22Rv1 (cell line): ENCODE data around the gene NIPA2.

Experiments
- H3K27ac ChIP-seq: fragments of 450-650 bp; 2 replicates; pipeline ENCODE4 v1.5.1; 2017
- ZFX ChIP-seq: fragments of 450-650 bp; IDR thresholded peaks from 2 replicates; pipeline ENCODE4 v1.6.1; 2017; ENCODE audit warnings: antibody characterized with exemption, borderline replicate concordance
- TF ChIP-seq, protein P1 (sequence below): fragments of 450-650 bp; IDR thresholded peaks from 2 replicates; pipeline ENCODE4 v1.5.1; 2017; ENCODE audit warnings: mild to moderate bottlenecking

Gene NIPA2

DNA sequence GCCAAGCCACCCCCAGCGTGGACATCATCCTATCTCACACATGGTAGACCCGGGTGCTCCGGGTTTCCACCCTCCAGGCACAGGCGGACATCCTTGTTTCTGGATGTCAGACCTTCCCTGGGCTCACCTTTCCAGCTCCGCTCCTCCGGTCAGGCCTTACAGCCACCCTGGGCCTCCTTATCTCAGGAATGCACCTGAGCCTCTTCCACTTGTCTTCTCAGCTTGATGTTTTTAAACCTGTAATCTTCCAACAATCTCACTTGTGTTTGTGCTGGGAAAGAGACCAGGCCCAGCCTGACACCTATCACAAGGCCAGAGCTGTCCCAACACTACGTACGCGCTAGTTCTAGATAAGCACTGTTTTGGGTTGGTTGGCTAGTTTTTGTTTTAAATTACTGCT is 53.9 kb downstream of the NIPA2 start:
- TF ChIP-seq, protein P1, sequence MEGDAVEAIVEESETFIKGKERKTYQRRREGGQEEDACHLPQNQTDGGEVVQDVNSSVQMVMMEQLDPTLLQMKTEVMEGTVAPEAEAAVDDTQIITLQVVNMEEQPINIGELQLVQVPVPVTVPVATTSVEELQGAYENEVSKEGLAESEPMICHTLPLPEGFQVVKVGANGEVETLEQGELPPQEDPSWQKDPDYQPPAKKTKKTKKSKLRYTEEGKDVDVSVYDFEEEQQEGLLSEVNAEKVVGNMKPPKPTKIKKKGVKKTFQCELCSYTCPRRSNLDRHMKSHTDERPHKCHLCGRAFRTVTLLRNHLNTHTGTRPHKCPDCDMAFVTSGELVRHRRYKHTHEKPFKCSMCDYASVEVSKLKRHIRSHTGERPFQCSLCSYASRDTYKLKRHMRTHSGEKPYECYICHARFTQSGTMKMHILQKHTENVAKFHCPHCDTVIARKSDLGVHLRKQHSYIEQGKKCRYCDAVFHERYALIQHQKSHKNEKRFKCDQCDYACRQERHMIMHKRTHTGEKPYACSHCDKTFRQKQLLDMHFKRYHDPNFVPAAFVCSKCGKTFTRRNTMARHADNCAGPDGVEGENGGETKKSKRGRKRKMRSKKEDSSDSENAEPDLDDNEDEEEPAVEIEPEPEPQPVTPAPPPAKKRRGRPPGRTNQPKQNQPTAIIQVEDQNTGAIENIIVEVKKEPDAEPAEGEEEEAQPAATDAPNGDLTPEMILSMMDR = no peak
- no peak for TF ChIP-seq ZFX
- no peak overlapping the region for H3K27ac ChIP-seq

DNA sequence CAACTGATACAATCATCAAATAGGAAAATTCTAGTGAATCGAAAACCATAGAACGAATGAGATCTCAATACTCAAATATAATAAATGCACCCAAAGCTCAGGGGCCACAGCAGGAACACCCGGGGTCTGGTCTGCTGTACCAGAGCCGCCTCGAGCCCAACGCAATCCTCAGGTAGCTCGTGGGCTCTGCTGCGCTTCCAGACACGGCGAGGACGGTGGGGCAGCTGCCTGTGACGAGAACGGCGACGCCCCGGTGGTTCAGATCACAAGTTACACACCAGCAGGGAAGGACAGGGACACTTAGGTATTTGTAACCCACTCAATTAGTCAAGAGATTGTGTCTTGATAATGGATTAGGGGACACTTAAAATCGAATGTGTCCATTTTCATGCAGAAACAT is 54.6 kb downstream of the NIPA2 start:
- TF ChIP-seq, protein P1 = no peak
- TF ChIP-seq ZFX = no peak
- H3K27ac ChIP-seq = no peak overlapping the region

DNA sequence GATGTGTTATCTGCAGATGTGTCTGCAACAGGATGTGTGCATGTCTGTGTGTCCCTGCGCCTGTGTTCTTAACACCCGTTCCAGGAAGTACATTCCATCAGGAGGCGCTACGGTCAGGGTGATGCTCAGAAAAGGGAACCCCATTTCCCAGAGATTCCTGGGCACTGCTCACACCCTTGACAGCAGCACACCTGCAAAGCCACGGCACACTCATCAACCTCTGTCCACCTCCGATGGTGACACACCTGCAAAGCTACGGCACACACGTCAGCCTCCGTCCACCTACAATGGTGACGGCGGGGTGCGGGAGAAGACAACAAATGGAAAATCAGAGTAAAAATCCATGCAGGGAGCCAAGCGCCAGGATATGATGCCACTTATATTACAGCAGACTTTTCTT is 55.4 kb downstream of the NIPA2 start:
- TF ChIP-seq, protein P1 = no peak
- TF ChIP-seq ZFX = no peak
- H3K27ac ChIP-seq = no peak overlapping the region

DNA sequence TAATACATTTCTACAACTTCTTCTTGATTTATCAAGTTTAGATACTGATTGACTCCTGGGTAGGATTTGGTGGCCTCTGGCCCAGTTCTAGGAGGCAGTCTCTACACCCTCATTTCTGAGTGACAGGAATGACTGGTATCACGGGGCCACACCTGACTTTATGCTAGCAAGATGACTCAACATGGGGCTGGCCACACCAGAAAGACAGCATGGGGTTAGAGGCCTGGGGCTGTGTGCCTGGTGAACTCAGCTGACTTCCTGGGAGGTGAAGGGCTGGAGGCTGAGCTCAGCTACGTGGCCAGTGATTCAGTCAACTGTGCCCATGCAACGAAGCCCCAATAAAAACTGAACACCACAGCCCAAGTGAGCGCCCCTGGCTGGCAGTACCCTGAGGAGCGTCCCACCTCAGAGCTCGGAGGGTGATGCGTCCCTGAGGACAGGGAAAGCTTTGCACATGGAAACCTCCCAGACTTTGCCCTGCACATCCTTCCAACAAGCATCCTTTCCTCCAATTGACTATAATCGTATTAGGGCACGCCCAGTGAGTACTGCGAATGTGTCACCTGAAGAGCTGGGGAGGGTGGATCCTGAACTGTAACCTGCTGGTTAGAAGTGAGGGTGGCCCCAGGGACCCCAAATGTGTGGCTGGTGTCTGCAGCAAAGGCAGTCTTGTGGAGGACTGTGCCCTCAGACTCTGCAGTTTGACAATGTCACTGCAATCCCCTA is 57.2 kb downstream of the NIPA2 start:
- peak overlapping the region; percentile 33; the same call in 1 of the 2 replicates for H3K27ac ChIP-seq
- TF ChIP-seq ZFX = no peak
- TF ChIP-seq, protein P1 = no peak

DNA sequence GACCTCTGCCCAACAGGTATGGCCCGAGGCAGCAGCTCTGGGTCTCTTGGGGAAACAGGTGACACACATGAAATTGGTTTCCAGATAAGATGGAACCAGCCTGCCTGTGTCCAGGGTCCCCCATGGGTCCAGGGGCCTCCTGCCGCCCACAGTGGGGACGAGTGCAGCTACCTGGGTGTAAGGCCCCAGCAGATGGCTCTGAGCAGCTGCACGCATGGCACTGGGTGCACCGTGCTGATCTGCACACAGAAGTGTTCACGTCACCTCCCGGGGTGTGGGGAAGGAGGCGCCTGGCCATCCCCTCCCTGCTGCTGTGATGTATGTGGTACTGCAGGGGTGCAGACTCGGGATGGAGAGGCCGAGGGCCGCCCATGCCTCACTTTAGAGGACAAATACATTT is 63.6 kb downstream of the NIPA2 start:
- H3K27ac ChIP-seq = no peak overlapping the region
- no peak for TF ChIP-seq ZFX
- TF ChIP-seq, protein P1 = no peak

DNA sequence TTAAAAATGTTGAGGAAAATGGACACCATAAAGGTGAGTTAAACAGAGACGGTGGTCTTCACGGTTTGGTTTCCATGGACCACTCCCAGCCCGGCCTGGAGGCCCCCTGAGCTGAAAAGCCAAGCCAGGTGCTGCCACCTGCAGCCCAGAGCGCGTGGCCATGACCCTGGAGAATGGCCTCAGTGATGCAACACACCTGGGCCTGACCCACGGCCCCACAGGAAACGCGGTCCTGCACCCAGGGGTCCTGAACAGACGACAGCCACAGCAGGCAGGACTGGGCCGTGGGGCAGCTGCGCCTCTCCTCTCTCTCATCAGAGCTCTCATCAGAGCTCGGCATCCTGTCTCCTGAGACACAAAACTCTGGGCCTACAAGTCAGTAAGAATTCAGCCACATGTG is 64.1 kb downstream of the NIPA2 start:
- no peak for TF ChIP-seq ZFX
- H3K27ac ChIP-seq = no peak overlapping the region

DNA sequence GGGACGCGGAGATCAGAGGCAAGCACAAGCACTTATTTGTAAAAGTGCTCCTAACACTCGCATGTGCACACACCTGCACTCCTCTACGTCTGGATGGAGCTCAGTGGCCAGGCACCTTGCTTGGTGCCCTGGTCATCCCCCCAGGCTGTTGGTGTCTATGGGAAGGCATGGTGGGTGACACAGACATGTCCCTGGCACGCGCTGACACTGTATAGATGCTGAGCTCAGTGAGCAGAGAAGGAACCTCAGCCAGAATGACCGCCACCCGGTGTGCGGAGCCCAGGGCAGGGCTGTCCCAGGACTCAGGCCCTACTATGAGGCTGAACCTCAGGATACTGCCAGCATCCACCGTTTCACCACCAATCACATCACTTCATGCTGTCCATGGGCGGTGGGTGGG is 64.5 kb downstream of the NIPA2 start:
- no peak overlapping the region for H3K27ac ChIP-seq
- TF ChIP-seq, protein P1 = no peak

DNA sequence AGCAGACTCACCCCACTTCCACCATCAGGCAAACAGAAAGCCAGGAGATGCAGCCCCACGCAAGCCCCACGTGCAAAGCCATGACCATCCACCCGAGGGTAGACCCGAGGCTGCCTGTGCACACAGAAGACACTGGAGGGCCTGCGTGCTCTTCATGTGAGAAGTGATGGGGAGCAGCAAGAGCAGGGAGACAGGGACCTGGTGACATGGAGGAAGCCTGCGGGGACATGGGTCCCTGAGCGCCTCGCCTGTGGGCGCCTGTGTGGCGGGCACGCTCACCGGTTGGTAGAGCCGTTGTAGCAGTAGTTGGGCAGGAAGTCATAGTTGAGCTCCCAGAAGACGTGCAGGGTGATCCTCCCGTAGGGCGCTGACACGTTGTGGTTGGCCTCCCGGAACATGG is 65.0 kb downstream of the NIPA2 start:
- TF ChIP-seq, protein P1 = no peak
- no peak for TF ChIP-seq ZFX
- H3K27ac ChIP-seq = no peak overlapping the region
